Fibroblast of lung (primary cell): Measurements from ENCODE around the gene CD79B. TPM values are rescaled to one million over a fixed set of nuclear protein-coding genes. Genes with fewer than 3 reads are reported as not detected.
A peak's percentile ranks its signal among the peaks of the same experiment; 100 is the strongest.

Experiments used
- DNase-seq, 2 donors: peaks; one replicate each; pipeline versions ENCODE4 v3.0.0 to v3.0.0-alpha.2; 2010; ENCODE audit warnings: low read depth in 2 of 2
- H2AFZ ChIP-seq: 2 replicates; pipeline ENCODE4 v1.5.1; 2012; ENCODE audit warnings: low read length, control low read depth, inconsistent platforms
- H3K27ac ChIP-seq: 2 replicates; pipeline ENCODE4 v1.5.1; 2011; ENCODE audit warnings: low read length, control low read depth; ENCODE audit not compliant: insufficient read depth
- H3K27me3 ChIP-seq: 2 replicates; pipeline ENCODE4 v1.5.1; 2011; ENCODE audit warnings: mild to moderate bottlenecking, low read length; ENCODE audit not compliant: control insufficient read depth, insufficient read depth
- H3K36me3 ChIP-seq: 2 replicates; pipeline ENCODE4 v1.5.1; 2011; ENCODE audit warnings: low read length; ENCODE audit not compliant: control insufficient read depth, insufficient read depth
- H3K4me1 ChIP-seq: 2 replicates; pipeline ENCODE4 v1.5.1; 2011; ENCODE audit warnings: low read length; ENCODE audit not compliant: control insufficient read depth, insufficient read depth; ENCODE audit errors: extremely low read depth
- H3K4me2 ChIP-seq: 2 replicates; pipeline ENCODE4 v1.5.1; 2011; ENCODE audit warnings: low read length, control low read depth; ENCODE audit not compliant: insufficient read depth; ENCODE audit errors: extremely low read depth
- H3K4me3 ChIP-seq, 4 experiments: fragments of 200-600 bp in 1 of 4; sonication (generic) in 1 of 4; replicated peaks in 1 of 4; 2 replicates each; pipeline ENCODE4 v1.5.1; 2011 to 2016; ENCODE audit warnings: low read length in 4 of 4, low read depth in 3 of 4, mild to moderate bottlenecking in 3 of 4, control low read depth in 2 of 4, inconsistent platforms in 1 of 4, mixed read lengths in 1 of 4; ENCODE audit not compliant: insufficient read depth in 1 of 4; ENCODE audit errors: control extremely low read depth in 1 of 4
- H3K79me2 ChIP-seq: 2 replicates; pipeline ENCODE4 v1.5.1; 2012; ENCODE audit warnings: mild to moderate bottlenecking, low read length, inconsistent platforms; ENCODE audit not compliant: control insufficient read depth, insufficient read depth
- H3K9ac ChIP-seq: 2 replicates; pipeline ENCODE4 v1.5.1; 2011; ENCODE audit warnings: mild to moderate bottlenecking, low read length, control low read depth; ENCODE audit not compliant: insufficient read depth
- H3K9me3 ChIP-seq: 2 replicates; pipeline ENCODE4 v1.5.1; 2012; ENCODE audit warnings: low read depth, low read length; ENCODE audit not compliant: control insufficient read depth, insufficient read depth
- H4K20me1 ChIP-seq: 2 replicates; pipeline ENCODE4 v1.5.1; 2011; ENCODE audit warnings: low read length; ENCODE audit not compliant: control insufficient read depth, insufficient read depth; ENCODE audit errors: extremely low read depth
- EZH2 ChIP-seq: IDR thresholded peaks from 2 replicates; pipeline ENCODE4 v1.5.1; 2012; ENCODE audit warnings: low read length, control low read depth, mild to moderate bottlenecking; ENCODE audit errors: missing control alignments
- polyA plus RNA-seq, 2 donors: library from polyadenylated mRNA; depleted of rRNA in 1 of 2; stranded (reverse) in 1 of 2; unstranded in 1 of 2; fragments of >200 nt; gene quantifications; 2 replicates each; pipeline ENCODE4 v1.2.1, GENCODE V29; 2011 to 2012; ENCODE audit warnings: missing spikeins in 1 of 2
- total RNA-seq: library from RNA; depleted of rRNA; stranded (reverse); fragments of >200 nt; gene quantifications from 2 replicates; pipeline ENCODE4 v1.2.1, GENCODE V29; 2014
- TF ChIP-seq, protein P1 (sequence below), 2 donors: IDR thresholded peaks in 1 of 2; conservative IDR thresholded peaks in 1 of 2; 1 replicate in 1 of 2; 2 replicates in 1 of 2; pipeline ENCODE4 v1.5.1; 2011 to 2012; ENCODE audit warnings: low read length in 2 of 2, control low read depth in 1 of 2, inconsistent platforms in 1 of 2, low read depth in 1 of 2, mild to moderate bottlenecking in 1 of 2

Gene CD79B
- total and polyA plus RNA-seq, 2 donors (not counting 1 experiment from before 2014, with no cell fraction given), result 0.17 to 0.72 TPM

DNA sequence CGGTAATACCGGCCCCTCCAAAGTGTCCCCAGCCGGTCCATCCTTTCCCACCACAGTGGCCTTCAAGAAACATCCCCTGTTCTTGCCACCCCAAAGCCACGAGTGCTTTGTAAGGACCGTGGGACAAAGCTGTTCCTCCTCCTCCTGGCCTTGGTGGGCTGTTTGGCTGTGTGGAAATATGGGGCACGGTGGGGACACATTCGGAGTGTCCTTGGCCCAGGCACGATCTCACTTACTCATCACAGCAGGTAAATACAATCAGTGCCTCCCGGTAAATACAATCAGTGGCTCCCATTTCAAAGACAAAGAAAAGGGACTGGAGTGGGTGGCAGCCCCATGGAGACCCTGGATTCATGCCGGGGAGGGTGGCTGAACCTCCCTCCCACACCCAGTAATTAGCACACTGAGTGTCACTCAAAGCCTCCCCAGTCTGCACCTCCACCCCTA lies 30.2 kb upstream of the CD79B start:
- DNase-seq, result no peak
- Histone ChIP-seq H3K79me2 (no peaks in the 10 kb centered on the region), H3K36me3 (no peaks in the 10 kb centered on the region), H4K20me1 (no peaks in the 10 kb centered on the region), H3K9me3 (no peaks in the 10 kb centered on the region), H3K4me1 (no peaks in the 10 kb centered on the region), H3K27me3 (no peaks in the 10 kb centered on the region), H3K4me2 (no peak overlapping the region), H3K4me3 (no peak overlapping the region), H2AFZ (no peak overlapping the region), H3K9ac (no peak overlapping the region), H3K27ac (no peak overlapping the region)
- TF ChIP-seq, protein P1, sequence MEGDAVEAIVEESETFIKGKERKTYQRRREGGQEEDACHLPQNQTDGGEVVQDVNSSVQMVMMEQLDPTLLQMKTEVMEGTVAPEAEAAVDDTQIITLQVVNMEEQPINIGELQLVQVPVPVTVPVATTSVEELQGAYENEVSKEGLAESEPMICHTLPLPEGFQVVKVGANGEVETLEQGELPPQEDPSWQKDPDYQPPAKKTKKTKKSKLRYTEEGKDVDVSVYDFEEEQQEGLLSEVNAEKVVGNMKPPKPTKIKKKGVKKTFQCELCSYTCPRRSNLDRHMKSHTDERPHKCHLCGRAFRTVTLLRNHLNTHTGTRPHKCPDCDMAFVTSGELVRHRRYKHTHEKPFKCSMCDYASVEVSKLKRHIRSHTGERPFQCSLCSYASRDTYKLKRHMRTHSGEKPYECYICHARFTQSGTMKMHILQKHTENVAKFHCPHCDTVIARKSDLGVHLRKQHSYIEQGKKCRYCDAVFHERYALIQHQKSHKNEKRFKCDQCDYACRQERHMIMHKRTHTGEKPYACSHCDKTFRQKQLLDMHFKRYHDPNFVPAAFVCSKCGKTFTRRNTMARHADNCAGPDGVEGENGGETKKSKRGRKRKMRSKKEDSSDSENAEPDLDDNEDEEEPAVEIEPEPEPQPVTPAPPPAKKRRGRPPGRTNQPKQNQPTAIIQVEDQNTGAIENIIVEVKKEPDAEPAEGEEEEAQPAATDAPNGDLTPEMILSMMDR (conservative IDR thresholded peaks at IDR 0.05 in 1 of 2, IDR thresholded peaks at IDR 0.05 in 1 of 2; ENCODE audit: low read depth in 1 of 2, low read length in 2 of 2), result no peak

GRCh38 chr17:63961355-63962212 lies 29.5 kb upstream of the CD79B start:
- DNase-seq, result peak; percentile 41 to 85
- no peaks in the 10 kb centered on the region for H3K79me2 ChIP-seq
- H3K4me2 ChIP-seq, result no peak overlapping the region
- H3K27ac ChIP-seq, result no peak overlapping the region
- no peaks in the 10 kb centered on the region for H4K20me1 ChIP-seq
- H3K36me3 ChIP-seq, result no peaks in the 10 kb centered on the region
- H2AFZ ChIP-seq, result no peak overlapping the region
- no peaks in the 10 kb centered on the region for H3K9me3 ChIP-seq
- peak overlapping the region in 1 of 4 experiments; percentile 38 for H3K4me3 ChIP-seq
- H3K27me3 ChIP-seq, result no peaks in the 10 kb centered on the region
- no peak for TF ChIP-seq EZH2
- TF ChIP-seq, protein P1 (conservative IDR thresholded peaks at IDR 0.05 in 1 of 2, IDR thresholded peaks at IDR 0.05 in 1 of 2; ENCODE audit: low read depth in 1 of 2, low read length in 2 of 2), result no peak
- H3K9ac ChIP-seq, result no peak overlapping the region
- no peaks in the 10 kb centered on the region for H3K4me1 ChIP-seq

DNA sequence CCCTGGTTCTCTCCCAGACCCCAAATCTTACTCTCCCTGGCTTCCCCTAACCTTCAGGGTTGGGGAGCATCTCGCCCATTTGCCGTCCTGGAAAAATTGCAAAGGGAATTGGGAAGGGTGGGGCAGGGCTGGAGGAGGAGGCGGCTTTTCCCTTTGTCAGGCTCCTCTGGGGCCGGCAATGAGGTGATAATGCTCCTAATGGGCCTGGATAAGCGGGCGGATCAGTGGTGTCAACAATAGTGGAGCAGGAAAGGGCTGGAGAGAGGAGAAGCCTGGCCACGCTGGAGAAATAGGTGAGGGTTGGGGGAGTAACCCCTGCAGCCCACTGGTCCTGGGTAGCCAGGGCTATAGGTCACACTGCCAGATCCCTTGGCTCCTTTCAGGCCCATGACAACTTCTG lies 28.3 kb upstream of the CD79B start:
- Histone ChIP-seq H3K4me1 (no peaks in the 10 kb centered on the region), H3K27ac (no peak overlapping the region), H3K4me3 (peak overlapping the region in 1 of 4 experiments; percentile 2), H2AFZ (no peak overlapping the region), H3K4me2 (no peak overlapping the region), H3K79me2 (no peaks in the 10 kb centered on the region), H4K20me1 (no peaks in the 10 kb centered on the region), H3K27me3 (no peaks in the 10 kb centered on the region), H3K9me3 (no peaks in the 10 kb centered on the region), H3K9ac (no peak overlapping the region), H3K36me3 (no peaks in the 10 kb centered on the region)
- no peak for DNase-seq
- TF ChIP-seq, protein P1 (conservative IDR thresholded peaks at IDR 0.05 in 1 of 2, IDR thresholded peaks at IDR 0.05 in 1 of 2; ENCODE audit: low read depth in 1 of 2, low read length in 2 of 2), result no peak
- TF ChIP-seq EZH2, result no peak
